IMR-90 (cell line): ENCODE measurements around the gene CCNDBP1.

Source experiments
- CEBPB ChIP-seq: IDR thresholded peaks from 2 replicates; pipeline ENCODE4 v1.6.1; 2012; ENCODE audit warnings: low read depth, low read length, improper control_type of control experiment
- CHD1 ChIP-seq: IDR thresholded peaks from 2 replicates; pipeline ENCODE4 v1.6.1; 2012; ENCODE audit warnings: low read depth, low read length, improper control_type of control experiment
- MAZ ChIP-seq: IDR thresholded peaks from 2 replicates; pipeline ENCODE4 v1.6.1; 2012; ENCODE audit warnings: low read depth, mild to moderate bottlenecking, low read length, improper control_type of control experiment, moderate library complexity, borderline replicate concordance
- MXI1 ChIP-seq: IDR thresholded peaks from 2 replicates; pipeline ENCODE4 v1.6.1; 2012; ENCODE audit warnings: low read depth, mild to moderate bottlenecking, low read length, moderate library complexity, borderline replicate concordance
- POLR2A ChIP-seq: IDR thresholded peaks from 2 replicates; pipeline ENCODE4 v1.6.1; 2012; ENCODE audit warnings: mild to moderate bottlenecking, low read depth, low read length
- RAD21 ChIP-seq: IDR thresholded peaks from 2 replicates; pipeline ENCODE4 v1.6.1; 2012; ENCODE audit warnings: low read length, improper control_type of control experiment
- RCOR1 ChIP-seq: IDR thresholded peaks from 2 replicates; pipeline ENCODE4 v1.6.1; 2012; ENCODE audit warnings: mild to moderate bottlenecking, low read length, improper control_type of control experiment; ENCODE audit not compliant: insufficient replicate concordance
- SMC3 ChIP-seq: fragments of 150-350 bp; IDR thresholded peaks from 2 replicates; pipeline ENCODE4 v1.6.1; 2016; ENCODE audit warnings: low read depth, mild to moderate bottlenecking, antibody characterized with exemption, low read length, moderate library complexity
- TF ChIP-seq, protein P1 (sequence below): conservative IDR thresholded peaks from 2 replicates; pipeline ENCODE4 v1.5.1; 2012; ENCODE audit warnings: mild to moderate bottlenecking, low read depth, low read length, improper control_type of control experiment
- TF ChIP-seq, protein P2 (sequence below): fragments of 150-350 bp; IDR thresholded peaks from 2 replicates; pipeline ENCODE4 v1.6.1; 2017; ENCODE audit warnings: mild to moderate bottlenecking, antibody characterized with exemption, low read length, low read depth

DNA sequence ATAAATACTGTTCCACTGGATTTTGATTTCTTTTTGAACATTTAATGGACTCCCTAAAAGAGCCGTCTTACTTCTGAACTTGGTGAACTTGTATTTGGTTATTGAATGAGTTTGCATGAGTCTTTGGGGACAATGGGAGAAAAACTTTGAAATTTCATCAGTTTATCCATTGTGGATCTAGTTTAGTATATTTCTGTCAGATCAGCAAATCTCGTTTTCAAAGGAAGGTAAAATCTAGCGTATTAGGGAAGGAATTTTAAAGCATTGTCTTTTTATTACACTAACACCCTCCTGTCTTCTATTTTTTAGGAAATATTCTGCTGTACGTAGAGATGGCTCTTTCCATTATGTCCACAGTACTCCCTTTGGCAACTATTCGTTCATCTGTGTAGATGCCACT lies 39.0 kb upstream of the CCNDBP1 start:
- TF ChIP-seq POLR2A: no peak
- TF ChIP-seq, protein P1, sequence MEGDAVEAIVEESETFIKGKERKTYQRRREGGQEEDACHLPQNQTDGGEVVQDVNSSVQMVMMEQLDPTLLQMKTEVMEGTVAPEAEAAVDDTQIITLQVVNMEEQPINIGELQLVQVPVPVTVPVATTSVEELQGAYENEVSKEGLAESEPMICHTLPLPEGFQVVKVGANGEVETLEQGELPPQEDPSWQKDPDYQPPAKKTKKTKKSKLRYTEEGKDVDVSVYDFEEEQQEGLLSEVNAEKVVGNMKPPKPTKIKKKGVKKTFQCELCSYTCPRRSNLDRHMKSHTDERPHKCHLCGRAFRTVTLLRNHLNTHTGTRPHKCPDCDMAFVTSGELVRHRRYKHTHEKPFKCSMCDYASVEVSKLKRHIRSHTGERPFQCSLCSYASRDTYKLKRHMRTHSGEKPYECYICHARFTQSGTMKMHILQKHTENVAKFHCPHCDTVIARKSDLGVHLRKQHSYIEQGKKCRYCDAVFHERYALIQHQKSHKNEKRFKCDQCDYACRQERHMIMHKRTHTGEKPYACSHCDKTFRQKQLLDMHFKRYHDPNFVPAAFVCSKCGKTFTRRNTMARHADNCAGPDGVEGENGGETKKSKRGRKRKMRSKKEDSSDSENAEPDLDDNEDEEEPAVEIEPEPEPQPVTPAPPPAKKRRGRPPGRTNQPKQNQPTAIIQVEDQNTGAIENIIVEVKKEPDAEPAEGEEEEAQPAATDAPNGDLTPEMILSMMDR: no peak
- no peak for TF ChIP-seq MAZ
- TF ChIP-seq, protein P2, sequence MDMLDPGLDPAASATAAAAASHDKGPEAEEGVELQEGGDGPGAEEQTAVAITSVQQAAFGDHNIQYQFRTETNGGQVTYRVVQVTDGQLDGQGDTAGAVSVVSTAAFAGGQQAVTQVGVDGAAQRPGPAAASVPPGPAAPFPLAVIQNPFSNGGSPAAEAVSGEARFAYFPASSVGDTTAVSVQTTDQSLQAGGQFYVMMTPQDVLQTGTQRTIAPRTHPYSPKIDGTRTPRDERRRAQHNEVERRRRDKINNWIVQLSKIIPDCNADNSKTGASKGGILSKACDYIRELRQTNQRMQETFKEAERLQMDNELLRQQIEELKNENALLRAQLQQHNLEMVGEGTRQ: no peak
- no peak for TF ChIP-seq RAD21
- no peak for TF ChIP-seq RCOR1
- no peak for TF ChIP-seq CEBPB
- TF ChIP-seq CHD1: no peak
- no peak for TF ChIP-seq MXI1
- TF ChIP-seq SMC3: no peak
